ENCODE data around the gene UPF1.

UPF1 gene

GRCh38 chr19:18834644-18834984, 2.9 kb downstream of the UPF1 start:
- TF ChIP-seq CTCF (IDR thresholded peaks at IDR 0.05) = no peak

DNA sequence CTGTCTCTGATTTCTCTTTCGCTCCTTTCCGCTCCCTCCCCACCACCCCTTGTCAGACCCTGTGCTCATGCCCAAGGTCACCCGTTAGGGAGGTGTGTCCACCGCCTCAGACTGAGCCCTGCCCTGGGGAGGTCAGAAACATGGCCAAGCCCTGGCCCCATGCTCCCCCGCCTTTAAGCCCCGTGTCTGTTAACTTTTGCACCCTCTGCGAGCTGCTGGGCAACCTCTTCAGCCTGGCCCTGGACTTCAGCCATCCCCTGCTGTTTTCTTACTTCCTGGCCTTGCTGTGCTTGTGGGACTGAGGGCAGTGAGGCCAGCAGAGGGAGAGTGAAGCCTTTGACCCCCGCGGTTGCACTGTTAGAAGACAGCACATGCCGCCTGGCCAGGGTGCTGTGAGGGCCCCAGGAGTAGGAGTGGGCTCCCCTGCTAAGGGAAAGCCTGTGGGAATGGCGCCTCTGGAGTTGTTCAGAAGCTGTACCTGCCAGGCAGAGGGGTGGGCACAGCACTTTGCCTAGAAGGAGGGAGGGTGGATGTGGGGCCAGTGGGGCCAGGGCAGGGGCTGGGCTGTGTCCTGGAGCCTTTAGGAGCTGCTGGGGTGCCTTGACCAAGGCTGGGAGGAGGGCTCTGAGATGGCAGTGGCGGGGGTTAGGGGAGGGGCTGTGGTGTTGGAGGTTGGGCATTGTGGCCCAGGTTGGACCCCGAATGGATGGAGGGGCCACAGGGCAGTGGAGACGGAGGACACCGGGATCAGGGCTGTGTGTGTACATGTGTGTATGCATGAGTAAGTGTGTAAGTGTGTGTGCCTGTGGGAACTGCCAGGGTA, 7.9 kb downstream of the UPF1 start:
- no peak for TF ChIP-seq CTCF (IDR thresholded peaks at IDR 0.05)

DNA sequence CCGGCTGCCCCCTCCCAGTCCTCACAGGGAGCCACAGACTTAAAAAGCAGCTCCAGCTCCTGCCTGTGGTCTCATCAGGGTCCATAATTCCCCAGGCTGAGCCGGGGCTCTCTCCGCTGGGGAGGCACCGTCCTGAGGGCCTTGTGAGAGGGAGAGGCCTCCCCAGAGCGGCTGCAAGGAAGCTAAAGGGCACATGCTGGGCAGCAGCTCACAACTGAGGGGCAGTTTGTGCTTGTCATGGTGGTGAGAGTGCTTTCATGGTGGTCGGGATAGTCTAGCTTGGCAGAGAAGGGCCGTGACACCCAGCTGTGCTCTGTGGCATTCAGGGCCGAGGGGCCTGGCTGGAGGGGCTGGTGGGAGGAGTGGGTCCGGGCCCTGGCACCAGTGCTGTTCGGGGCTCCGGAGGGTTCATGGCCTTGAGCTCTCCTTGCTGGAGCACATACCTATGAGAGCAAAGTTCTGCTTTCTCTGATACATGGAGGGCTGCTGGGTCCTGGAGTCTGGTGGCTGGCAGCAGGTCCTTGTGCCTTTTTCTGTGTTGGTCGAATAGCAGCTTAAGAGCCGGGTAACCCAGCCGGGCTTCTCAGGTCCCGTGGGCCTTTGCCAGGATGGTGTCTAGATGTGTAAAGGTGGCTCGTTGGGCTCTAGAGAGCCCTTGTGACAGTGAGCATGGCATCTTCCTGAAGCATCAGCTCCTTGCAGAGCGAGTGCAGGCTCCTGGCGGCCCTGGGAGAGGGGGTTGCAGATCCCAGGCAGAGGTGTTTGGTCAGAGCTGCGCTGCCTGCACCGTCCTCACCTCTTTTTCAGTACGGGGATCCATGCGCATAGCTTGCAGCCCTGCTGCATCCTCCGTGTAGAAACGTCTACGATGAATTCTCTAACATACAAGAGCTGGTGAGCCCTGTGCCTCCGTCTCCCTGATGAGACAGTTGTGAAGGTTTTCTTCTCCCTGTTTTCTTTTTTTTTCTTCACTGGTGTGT, 8.8 kb downstream of the UPF1 start:
- no peak for TF ChIP-seq CTCF (IDR thresholded peaks at IDR 0.05)

- TF ChIP-seq CTCF (IDR thresholded peaks at IDR 0.05) = no peak
Observed at GRCh38 chr19:18841400-18841799, 9.6 kb downstream of the UPF1 start.

- TF ChIP-seq CTCF (IDR thresholded peaks at IDR 0.05) = no peak
Observed at GRCh38 chr19:18842166-18842565, 10.4 kb downstream of the UPF1 start.

DNA sequence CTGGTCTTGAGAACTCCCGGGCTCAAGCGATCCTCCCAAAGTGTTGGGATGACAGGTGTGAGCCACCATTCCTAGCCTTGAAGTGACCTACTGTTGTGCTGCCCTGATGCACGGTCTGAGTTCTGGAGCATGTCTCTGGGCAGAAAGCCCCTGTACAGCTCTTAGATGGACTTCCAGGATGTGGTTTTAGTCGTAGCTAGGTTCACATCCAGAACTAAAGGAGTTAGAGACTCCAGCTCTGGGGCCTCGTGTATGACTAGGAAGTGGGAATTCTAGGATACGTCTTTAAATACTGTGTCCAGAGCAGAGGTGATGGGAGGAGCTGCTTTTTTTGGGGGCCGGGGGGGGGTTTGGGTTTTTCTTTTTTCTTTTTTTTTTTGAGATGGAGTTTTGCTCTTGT, 12.2 kb downstream of the UPF1 start:
- no peak for TF ChIP-seq CTCF (IDR thresholded peaks at IDR 0.05)

- TF ChIP-seq CTCF (IDR thresholded peaks at IDR 0.05) = no peak
Observed at GRCh38 chr19:18844806-18845329, 13.1 kb downstream of the UPF1 start.

All from LNCAP (cell line).